ENCODE measurements around the gene LSM12. TPM values are rescaled to one million over a fixed set of nuclear protein-coding genes. Genes with fewer than 3 reads are reported as not detected.

The LSM12 gene
- total RNA-seq, 1 experiment from 2014 or later: 42.6 TPM

DNA sequence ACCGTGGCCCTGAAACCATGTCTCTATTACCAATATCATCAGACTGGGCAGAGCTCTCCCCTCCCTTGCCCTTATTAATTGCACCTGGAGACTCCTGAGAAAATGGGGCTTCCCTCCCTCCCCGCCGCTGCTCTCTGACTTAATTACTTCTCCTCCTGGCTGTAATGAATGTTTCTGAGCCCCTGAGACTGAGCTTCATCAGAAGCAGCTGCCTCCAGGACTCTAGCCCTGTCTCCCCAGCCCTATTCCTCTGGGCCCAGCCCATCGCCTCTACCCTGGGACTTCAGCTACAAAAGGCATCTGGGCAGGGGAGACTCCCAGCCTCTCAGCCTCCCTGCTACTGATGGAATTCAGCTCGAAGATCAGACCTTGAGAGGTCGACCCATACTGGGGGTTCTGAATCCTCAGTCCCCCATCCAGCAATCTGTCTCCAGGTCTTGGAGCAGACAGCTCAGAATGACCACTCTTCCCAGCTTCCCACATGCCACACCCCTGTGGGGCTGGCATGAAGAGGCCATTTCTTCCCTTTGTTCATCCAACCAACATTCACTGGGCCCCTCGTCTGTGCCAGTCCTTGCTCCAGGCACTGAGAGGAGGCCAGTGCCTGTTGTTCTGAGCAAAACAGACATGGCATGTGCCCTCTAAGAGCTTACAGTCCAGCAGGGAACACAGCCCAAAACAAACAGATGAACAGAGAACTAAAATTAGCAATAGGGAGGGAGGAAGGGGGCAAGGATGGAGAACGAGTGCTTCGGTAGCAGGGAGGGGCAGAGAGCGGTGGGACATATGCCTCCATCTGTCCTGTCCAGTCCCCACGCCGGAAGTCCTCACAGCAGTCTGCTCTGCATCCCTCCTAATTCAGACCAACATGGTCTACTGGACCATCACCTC lies 79.1 kb downstream of the LSM12 start:
- DNase-seq (ENCODE audit: low read depth): no peak

DNA sequence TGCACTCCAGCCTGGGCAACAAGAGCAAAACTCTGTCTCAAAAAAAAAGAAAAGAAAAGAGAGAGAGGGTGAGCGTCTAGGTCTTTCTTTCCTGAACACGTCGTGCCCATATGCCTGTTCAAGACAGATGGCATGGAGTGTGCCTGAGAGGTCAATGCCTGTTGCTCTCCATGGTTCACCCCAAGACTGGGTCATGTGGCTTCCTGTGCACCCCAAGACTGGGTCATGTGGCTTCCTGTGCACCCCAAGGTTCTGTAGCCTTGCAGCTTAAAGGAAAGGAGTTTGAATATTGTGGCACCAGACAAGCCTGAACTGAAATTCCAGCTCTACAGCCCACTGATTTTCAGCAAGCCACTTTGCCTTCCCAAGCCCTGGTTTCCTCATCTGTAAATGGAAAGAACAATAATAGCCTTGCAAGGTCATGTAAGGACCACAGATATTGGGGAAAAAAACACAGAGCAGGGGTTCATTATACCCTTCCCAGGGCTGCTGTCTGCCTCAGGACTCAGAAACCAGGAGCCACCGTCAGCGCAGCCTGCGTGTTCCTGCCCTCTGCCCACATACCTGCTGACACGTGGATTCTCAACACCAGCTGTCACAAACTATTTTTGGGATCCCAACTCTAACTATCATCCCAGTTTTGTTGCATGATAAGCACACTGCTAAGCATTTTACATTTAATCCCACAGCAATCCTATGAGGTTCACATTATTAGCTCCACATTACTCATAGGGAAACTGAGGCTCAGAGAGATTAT lies 80.1 kb downstream of the LSM12 start:
- no peak for DNase-seq (ENCODE audit: low read depth)

DNA sequence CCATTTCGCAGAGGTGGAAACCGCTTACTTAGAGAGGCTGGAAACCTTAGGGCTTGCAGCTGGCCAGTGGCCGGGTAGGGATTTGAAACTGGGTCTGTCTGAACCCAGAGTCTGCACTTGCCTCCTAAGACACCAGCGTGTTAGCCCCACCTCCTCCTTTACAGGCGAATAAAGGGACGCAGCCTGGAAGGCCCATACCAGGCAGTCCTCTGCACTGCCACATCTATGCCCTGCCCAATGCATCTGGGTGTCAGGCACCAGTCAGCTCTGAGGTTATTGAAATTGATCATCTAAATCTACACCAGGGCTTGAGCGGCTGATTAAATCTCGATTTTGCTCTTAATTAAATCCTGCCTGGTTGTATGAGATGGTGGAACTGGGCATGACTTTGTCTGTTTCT lies 82.0 kb downstream of the LSM12 start:
- no peak for DNase-seq (ENCODE audit: low read depth)

Other genes starting within 250 kb of the LSM12 start
- 9.0 and 17.7 TPM in 2 replicates for gene MPP3, start 233.5 kb downstream of the LSM12 start, total RNA-seq (2014; rRNA removed; shearing (Covaris generic))
- gene CD300LG, start 219.5 kb downstream of the LSM12 start, total RNA-seq (2014; rRNA removed; shearing (Covaris generic)): 0.51 TPM in 1 of 2 replicates, not detected in the other
- gene MPP2, start 159.1 kb downstream of the LSM12 start, total RNA-seq (2014; rRNA removed; shearing (Covaris generic)): 1.1 and 1.3 TPM in 2 replicates
- gene PPY, start 124.2 kb downstream of the LSM12 start, total RNA-seq (2014; rRNA removed; shearing (Covaris generic)): not detected in 2 replicates
- gene PYY, start 112.7 kb downstream of the LSM12 start, total RNA-seq (2014; rRNA removed; shearing (Covaris generic)): not detected in 2 replicates
- gene NAGS, start 62.0 kb downstream of the LSM12 start, total RNA-seq (2014; rRNA removed; shearing (Covaris generic)): 0.09 and 1.1 TPM in 2 replicates
- gene TMEM101, start 51.7 kb downstream of the LSM12 start, total RNA-seq (2014; rRNA removed; shearing (Covaris generic)): 27.9 and 31.9 TPM in 2 replicates
- 22.6 and 30.1 TPM in 2 replicates for gene G6PC3, start 4.1 kb upstream of the LSM12 start, total RNA-seq (2014; rRNA removed; shearing (Covaris generic))
- 24.0 and 33.1 TPM in 2 replicates for gene HDAC5, start 57.0 kb upstream of the LSM12 start, total RNA-seq (2014; rRNA removed; shearing (Covaris generic))
- gene HROB, start 75.3 kb upstream of the LSM12 start, total RNA-seq (2014; rRNA removed; shearing (Covaris generic)): 4.3 and 7.9 TPM in 2 replicates
- gene ASB16, start 104.0 kb upstream of the LSM12 start, total RNA-seq (2014; rRNA removed; shearing (Covaris generic)): not detected in 2 replicates
- gene TMUB2, start 120.3 kb upstream of the LSM12 start, total RNA-seq (2014; rRNA removed; shearing (Covaris generic)): 7.0 and 9.2 TPM in 2 replicates
- gene ATXN7L3, start 133.2 kb upstream of the LSM12 start, total RNA-seq (2014; rRNA removed; shearing (Covaris generic)): 23.6 and 41.2 TPM in 2 replicates
- gene UBTF, start 153.0 kb upstream of the LSM12 start, total RNA-seq (2014; rRNA removed; shearing (Covaris generic)): 57.9 and 74.4 TPM in 2 replicates
- not detected in 2 replicates for gene SLC4A1, start 201.5 kb upstream of the LSM12 start, total RNA-seq (2014; rRNA removed; shearing (Covaris generic))
- 0.69 TPM in 1 of 2 replicates, not detected in the other for gene RUNDC3A, start 241.9 kb upstream of the LSM12 start, total RNA-seq (2014; rRNA removed; shearing (Covaris generic))

Measured in Daoy (cell line).